Osteocyte (in vitro differentiated cells): Measurements from ENCODE around the gene PHF14. TPM values are rescaled to one million over a fixed set of nuclear protein-coding genes. Genes with fewer than 3 reads are reported as not detected.

Source experiments
- DNase-seq: peaks from one replicate; pipeline ENCODE4 v3.0.0; 2021; ENCODE audit warnings: mixed read lengths; ENCODE audit not compliant: unreplicated experiment; ENCODE audit errors: extremely low spot score
- H3K27ac Mint-ChIP-seq: one replicate; pipeline ENCODE4 v1.8.0; 2021; ENCODE audit warnings: mild to moderate bottlenecking, mixed read lengths; ENCODE audit not compliant: unreplicated experiment
- H3K27me3 Mint-ChIP-seq: one replicate; pipeline ENCODE4 v1.8.0; 2021; ENCODE audit warnings: mixed read lengths; ENCODE audit not compliant: unreplicated experiment
- H3K36me3 Mint-ChIP-seq: one replicate; pipeline ENCODE4 v1.8.0; 2021; ENCODE audit warnings: mixed read lengths; ENCODE audit not compliant: unreplicated experiment
- H3K4me1 Mint-ChIP-seq: one replicate; pipeline ENCODE4 v1.8.0; 2021; ENCODE audit warnings: mixed read lengths; ENCODE audit not compliant: unreplicated experiment
- H3K4me3 Mint-ChIP-seq: one replicate; pipeline ENCODE4 v1.8.0; 2021; ENCODE audit warnings: mild to moderate bottlenecking, moderate library complexity, mixed read lengths; ENCODE audit not compliant: unreplicated experiment
- H3K9me3 Mint-ChIP-seq: one replicate; pipeline ENCODE4 v1.8.0; 2021; ENCODE audit warnings: mixed read lengths; ENCODE audit not compliant: unreplicated experiment
- CTCF ChIP-seq: fragments of 200-600 bp; sonication (generic); IDR thresholded peaks from 2 replicates; pipeline ENCODE4 v1.5.0; 2021; ENCODE audit warnings: antibody characterized with exemption, mild to moderate bottlenecking, moderate library complexity
- total RNA-seq: library from RNA; stranded (reverse); gene quantifications from 2 replicates; pipeline ENCODE4 v1.2.1, GENCODE V29; 2021

Gene PHF14
- total RNA-seq, 1 donor from 2014 or later: 43.5 TPM

DNA sequence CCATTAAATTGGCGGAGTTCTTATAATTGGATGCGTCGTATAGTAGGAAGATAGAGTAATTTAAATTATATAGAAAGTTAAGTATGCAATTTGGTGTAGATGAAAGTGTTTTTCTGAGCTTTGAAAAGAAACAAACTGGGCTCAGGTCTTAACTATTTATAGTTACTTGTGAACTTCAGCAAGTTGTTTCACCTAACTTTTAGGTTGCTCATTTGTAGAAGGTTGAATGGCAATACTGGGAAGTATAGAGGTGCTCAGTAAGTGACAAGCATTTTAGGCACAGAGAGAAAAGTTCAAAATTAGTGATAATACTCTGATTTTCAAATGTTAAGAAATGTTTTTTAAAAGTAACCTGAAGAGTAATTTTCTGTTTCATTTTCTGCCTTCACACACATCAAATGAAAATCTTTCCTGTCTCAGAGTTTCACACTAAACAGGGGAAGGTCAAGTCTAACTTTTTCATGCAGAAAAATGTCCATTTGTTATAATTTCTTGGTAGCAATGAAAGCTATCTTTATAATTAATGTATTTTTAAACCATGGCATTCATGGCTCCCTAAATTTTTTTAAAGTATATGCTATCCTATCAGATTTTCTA, 146.5 kb downstream of the PHF14 start:
- no peak for DNase-seq
- H3K9me3 Mint-ChIP-seq: no peaks in the 10 kb centered on the region
- no peak overlapping the region for H3K27ac Mint-ChIP-seq
- peaks cover 1% of the 10 kb centered on the region for H3K4me1 Mint-ChIP-seq
- no peak overlapping the region for H3K4me3 Mint-ChIP-seq
- H3K27me3 Mint-ChIP-seq: no peaks in the 10 kb centered on the region
- TF ChIP-seq CTCF: no peak
- H3K36me3 Mint-ChIP-seq: peaks cover 24% of the 10 kb centered on the region

DNA sequence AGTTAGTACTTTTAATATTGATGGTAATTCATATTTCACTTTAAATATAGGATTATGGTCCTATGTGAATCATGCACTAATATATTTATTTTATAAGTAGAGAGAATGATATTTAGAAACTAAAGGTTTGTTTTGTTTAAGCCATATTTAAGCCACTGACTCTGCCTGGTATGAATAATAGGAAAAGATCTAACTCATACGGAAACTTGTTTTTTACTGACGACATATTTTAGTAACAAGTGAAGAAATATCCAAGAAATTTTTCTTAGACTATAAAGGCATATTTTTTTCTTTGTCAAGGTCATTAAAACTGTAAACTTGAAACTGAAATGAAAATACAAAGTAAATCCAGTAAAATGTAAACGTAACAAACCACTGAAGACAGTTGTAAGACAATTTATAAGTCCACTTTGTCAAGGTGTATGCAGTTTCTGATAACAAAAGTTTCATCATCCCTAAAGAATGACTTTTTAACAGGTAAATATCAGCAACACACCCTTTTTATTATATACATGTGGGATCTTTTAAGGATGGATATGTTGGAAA, 147.1 kb downstream of the PHF14 start:
- Mint-ChIP-seq H3K9me3 (no peaks in the 10 kb centered on the region), H3K27me3 (no peaks in the 10 kb centered on the region), H3K4me3 (no peak overlapping the region), H3K36me3 (peaks cover 24% of the 10 kb centered on the region), H3K27ac (no peak overlapping the region), H3K4me1 (peaks cover 1% of the 10 kb centered on the region)
- no peak for DNase-seq
- no peak for TF ChIP-seq CTCF

GRCh38 chr7:11124856-11125559, 151.3 kb downstream of the PHF14 start:
- Mint-ChIP-seq H3K27me3 (no peaks in the 10 kb centered on the region), H3K27ac (no peak overlapping the region), H3K9me3 (no peaks in the 10 kb centered on the region), H3K4me1 (peaks cover 37% of the 10 kb centered on the region), H3K36me3 (peaks cover 17% of the 10 kb centered on the region), H3K4me3 (no peak overlapping the region)
- no peak for DNase-seq
- no peak for TF ChIP-seq CTCF

- no peak for DNase-seq
- no peak for TF ChIP-seq CTCF
- H3K36me3 Mint-ChIP-seq: peaks cover 18% of the 10 kb centered on the region
- H3K27ac Mint-ChIP-seq: no peak overlapping the region
- no peak overlapping the region for H3K4me3 Mint-ChIP-seq
- no peaks in the 10 kb centered on the region for H3K27me3 Mint-ChIP-seq
- H3K4me1 Mint-ChIP-seq: peaks cover 51% of the 10 kb centered on the region
- no peaks in the 10 kb centered on the region for H3K9me3 Mint-ChIP-seq
These were observed 153.6 kb downstream of the PHF14 start for GRCh38 chr7:11127114-11127785.

GRCh38 chr7:11127988-11128387, 154.3 kb downstream of the PHF14 start:
- no peaks in the 10 kb centered on the region for H3K27me3 Mint-ChIP-seq
- H3K4me1 Mint-ChIP-seq: peaks cover 51% of the 10 kb centered on the region

More at GRCh38 chr7:11127988-11128387, 154.3 kb downstream of the PHF14 start:
- DNase-seq: no peak
- no peak for TF ChIP-seq CTCF
- Mint-ChIP-seq H3K9me3 (no peaks in the 10 kb centered on the region), H3K4me3 (no peak overlapping the region), H3K36me3 (peaks cover 15% of the 10 kb centered on the region), H3K27ac (no peak overlapping the region)
